Measurements from ENCODE around the gene VTCN1.

Gene VTCN1

GRCh38 chr1:117209094-117209493 lies 1.6 kb downstream of the VTCN1 start:
- DNase-seq (ENCODE audit: low read depth in 2 of 3, low spot score in 1 of 3), result no peak

GRCh38 chr1:117208580-117208979 lies 2.1 kb downstream of the VTCN1 start:
- DNase-seq (ENCODE audit: low read depth in 2 of 3, low spot score in 1 of 3), result no peak

- no peak for DNase-seq (ENCODE audit: low read depth in 2 of 3, low spot score in 1 of 3)
Observed at GRCh38 chr1:117205368-117205767, 5.4 kb downstream of the VTCN1 start.

- no peak for DNase-seq (ENCODE audit: low read depth in 2 of 3, low spot score in 1 of 3)
Observed at GRCh38 chr1:117201808-117202207, 8.9 kb downstream of the VTCN1 start.

- no peak for DNase-seq (ENCODE audit: low read depth in 2 of 3, low spot score in 1 of 3)
Observed at GRCh38 chr1:117198097-117198496, 12.6 kb downstream of the VTCN1 start.

GRCh38 chr1:117189726-117190125 lies 21.0 kb downstream of the VTCN1 start:
- no peak for DNase-seq (ENCODE audit: low read depth in 2 of 3, low spot score in 1 of 3)

GRCh38 chr1:117188816-117189437 lies 21.8 kb downstream of the VTCN1 start:
- no peak for DNase-seq (ENCODE audit: low read depth in 2 of 3, low spot score in 1 of 3)

GRCh38 chr1:117188170-117188815 lies 22.4 kb downstream of the VTCN1 start:
- no peak for DNase-seq (ENCODE audit: low read depth in 2 of 3, low spot score in 1 of 3)

- no peak for DNase-seq (ENCODE audit: low read depth in 2 of 3, low spot score in 1 of 3)
Observed at GRCh38 chr1:117183112-117183511, 27.6 kb downstream of the VTCN1 start.

- no peak for DNase-seq (ENCODE audit: low read depth in 2 of 3, low spot score in 1 of 3)
Observed at GRCh38 chr1:117182319-117182718, 28.4 kb downstream of the VTCN1 start.

GRCh38 chr1:117181630-117182041 lies 29.1 kb downstream of the VTCN1 start:
- DNase-seq (ENCODE audit: low read depth in 2 of 3, low spot score in 1 of 3), result no peak

- no peak for DNase-seq (ENCODE audit: low read depth in 2 of 3, low spot score in 1 of 3)
Observed at GRCh38 chr1:117180147-117180967, 30.4 kb downstream of the VTCN1 start.

GRCh38 chr1:117179471-117179870 lies 31.3 kb downstream of the VTCN1 start:
- DNase-seq (ENCODE audit: low read depth in 2 of 3, low spot score in 1 of 3), result no peak

- no peak for DNase-seq (ENCODE audit: low read depth in 2 of 3, low spot score in 1 of 3)
Observed at GRCh38 chr1:117178756-117179155, 32.0 kb downstream of the VTCN1 start.

GRCh38 chr1:117177376-117177775 lies 33.4 kb downstream of the VTCN1 start:
- DNase-seq (ENCODE audit: low read depth in 2 of 3, low spot score in 1 of 3), result no peak

- DNase-seq (ENCODE audit: low read depth in 2 of 3, low spot score in 1 of 3), result no peak
Observed at GRCh38 chr1:117176579-117176978, 34.1 kb downstream of the VTCN1 start.

- DNase-seq (ENCODE audit: low read depth in 2 of 3, low spot score in 1 of 3), result no peak
Observed at GRCh38 chr1:117174851-117175250, 35.9 kb downstream of the VTCN1 start.

- DNase-seq (ENCODE audit: low read depth in 2 of 3, low spot score in 1 of 3), result no peak
Observed at GRCh38 chr1:117173691-117174090, 37.0 kb downstream of the VTCN1 start.

GRCh38 chr1:117173006-117173405 lies 37.7 kb downstream of the VTCN1 start:
- no peak for DNase-seq (ENCODE audit: low read depth in 2 of 3, low spot score in 1 of 3)

GRCh38 chr1:117171900-117172511 lies 38.7 kb downstream of the VTCN1 start:
- no peak for DNase-seq (ENCODE audit: low read depth in 2 of 3, low spot score in 1 of 3)

- DNase-seq (ENCODE audit: low read depth in 2 of 3, low spot score in 1 of 3), result no peak
Observed at GRCh38 chr1:117169871-117170596, 40.7 kb downstream of the VTCN1 start.
